Transverse colon (tissue), 4 donors: ENCODE data around the gene FAM20A. TPM values are rescaled to one million over a fixed set of nuclear protein-coding genes. Genes with fewer than 3 reads are reported as not detected.
A peak's percentile ranks its signal among the peaks of the same experiment; 100 is the strongest.
"Not testable (repeated sequence)": the region's sequence is repeated elsewhere in the genome, so short reads cannot be mapped to it uniquely, and the experiment has no call there.

Experiments
- DNase-seq: peaks from one replicate; pipeline ENCODE4 v3.0.0-alpha.2; 2019
- H3K27ac ChIP-seq, 4 donors: fragments of 200-600 bp; sonication (generic); 2 replicates each; pipeline ENCODE4 v1.5.1; 2016 to 2018; ENCODE audit warnings: inconsistent platforms in 4 of 4
- H3K27me3 ChIP-seq: fragments of 200-600 bp; sonication (generic); 2 replicates; pipeline ENCODE4 v1.5.1; 2017; ENCODE audit warnings: inconsistent platforms
- H3K36me3 ChIP-seq, 4 donors: fragments of 200-600 bp; sonication (generic); 2 replicates each; pipeline ENCODE4 v1.5.1; 2017 to 2019; ENCODE audit warnings: inconsistent platforms in 4 of 4
- H3K4me1 ChIP-seq, 4 donors: fragments of 200-600 bp; sonication (generic); 2 replicates each; pipeline ENCODE4 v1.5.1; 2017 to 2020; ENCODE audit warnings: inconsistent platforms in 4 of 4
- H3K4me3 ChIP-seq, 4 donors: fragments of 200-600 bp; sonication (generic); 1 replicate in 1 of 4; 2 replicates in 3 of 4; pipeline versions ENCODE4 v1.5.1 to v1.6.1; 2017 to 2019; ENCODE audit warnings: inconsistent platforms in 4 of 4
- H3K9me3 ChIP-seq, 2 donors: fragments of 200-600 bp; sonication (generic); 2 replicates each; pipeline ENCODE4 v1.5.1; 2017 to 2019; ENCODE audit warnings: inconsistent platforms in 2 of 2
- EP300 ChIP-seq: sonication (generic); formaldehyde crosslinking; IDR thresholded peaks from one replicate; pipeline ENCODE4 v1.6.1; 2017; ENCODE audit warnings: antibody characterized with exemption, low read depth
- POLR2A ChIP-seq: fragments of 450-650 bp; IDR thresholded peaks from one replicate; pipeline ENCODE4 v1.6.1; 2016; ENCODE audit warnings: antibody characterized with exemption, mild to moderate bottlenecking, moderate library complexity
- POLR2AphosphoS5 ChIP-seq, 3 donors: sonication (generic); formaldehyde crosslinking; IDR thresholded peaks; one replicate each; pipeline ENCODE4 v1.6.1; 2016; ENCODE audit warnings: antibody characterized with exemption in 3 of 3
- WGBS, 2 donors: methylation state at CpG; one replicate each; pipeline ENCODE4 v1.1.5; 2018; ENCODE audit warnings: low coverage in 1 of 2; 5-methylcytosine and 5-hydroxymethylcytosine counted together
- in situ Hi-C, 4 donors: fragments of 200-750 bp; cut with MboI; loops; one replicate each; pipeline versions ENCODE4 v1.15.0 to v1.15.1; 2017; ENCODE audit warnings: low sequenced_read_pairs in 3 of 4, low pct_ligation_motif_present in 1 of 4, low pct_unique_long_range_greater_than_20kb in 1 of 4
- intact Hi-C: fragments of 100-400 bp; cut with DNase I; formaldehyde crosslinking; loops from one replicate; pipeline ENCODE4 v1.15.1; 2023; ENCODE audit warnings: low total_unique reads
- total RNA-seq, 4 donors: library from RNA; depleted of rRNA; stranded (reverse); fragments of >200 nt; gene quantifications; one replicate each; pipeline ENCODE4 v1.1.0, GENCODE V29; 2016
- TF ChIP-seq, protein P1 (sequence below), 5 experiments: fragments of 200-600 bp in 3 of 5; fragments of 450-650 bp in 2 of 5; sonication (generic) in 3 of 5; IDR thresholded peaks; 1 replicate in 2 of 5; 2 replicates in 3 of 5; pipeline ENCODE4 v1.5.1; 2016 to 2017; ENCODE audit warnings: antibody characterized with exemption in 5 of 5, inconsistent platforms in 3 of 5, mild to moderate bottlenecking in 2 of 5, moderate library complexity in 1 of 5

The FAM20A gene
- total RNA-seq, 4 donors from 2014 or later: 1.5 to 4.1 (median 3.5) TPM

DNA sequence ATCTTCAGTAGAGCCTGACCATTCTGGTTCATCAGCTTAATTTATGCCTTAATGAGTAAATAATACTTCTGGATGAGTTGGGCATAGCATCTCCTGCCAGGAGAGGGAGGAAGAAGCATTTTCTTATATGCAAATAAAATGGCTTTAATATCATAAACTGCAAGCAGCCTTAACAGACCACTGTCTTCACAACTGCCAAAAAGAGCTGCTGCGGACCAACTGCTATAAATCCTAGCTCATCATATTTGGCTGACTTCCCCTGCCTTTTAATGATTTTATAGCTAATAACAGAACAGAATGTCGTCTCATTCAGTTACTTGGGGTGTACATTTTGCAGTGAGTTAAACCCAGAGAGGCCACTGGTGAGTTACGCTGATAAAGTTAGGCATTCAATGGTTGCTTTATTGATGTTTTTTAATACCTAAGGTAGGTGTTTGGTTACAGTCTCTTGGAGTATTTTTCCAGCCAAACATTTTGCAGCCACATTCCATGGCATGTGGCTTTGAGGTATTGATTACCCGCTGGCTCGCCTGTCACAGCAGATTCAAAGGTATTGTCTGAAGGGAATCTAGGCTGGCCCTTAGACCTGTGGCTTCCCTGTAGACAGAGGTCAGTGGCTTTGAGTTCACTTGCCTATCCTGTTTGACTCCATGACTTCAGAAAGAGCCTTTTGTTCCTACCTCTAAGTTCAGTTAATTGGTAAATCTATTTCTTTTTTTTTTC, 16.4 kb downstream of the FAM20A start:
- H3K27ac ChIP-seq: no peak overlapping the region
- intact Hi-C loops (no loop called here), in situ Hi-C loops (no loop called here)
- no peaks in the 10 kb centered on the region for H3K4me1 ChIP-seq
- 69 to 79% methylated on average over 5 of the region's 5 CpGs for WGBS, 2 donors
- peaks cover 0 to 4% of the 10 kb centered on the region in 2 donors for H3K9me3 ChIP-seq
- H3K27me3 ChIP-seq: no peaks in the 10 kb centered on the region
- TF ChIP-seq, protein P1, sequence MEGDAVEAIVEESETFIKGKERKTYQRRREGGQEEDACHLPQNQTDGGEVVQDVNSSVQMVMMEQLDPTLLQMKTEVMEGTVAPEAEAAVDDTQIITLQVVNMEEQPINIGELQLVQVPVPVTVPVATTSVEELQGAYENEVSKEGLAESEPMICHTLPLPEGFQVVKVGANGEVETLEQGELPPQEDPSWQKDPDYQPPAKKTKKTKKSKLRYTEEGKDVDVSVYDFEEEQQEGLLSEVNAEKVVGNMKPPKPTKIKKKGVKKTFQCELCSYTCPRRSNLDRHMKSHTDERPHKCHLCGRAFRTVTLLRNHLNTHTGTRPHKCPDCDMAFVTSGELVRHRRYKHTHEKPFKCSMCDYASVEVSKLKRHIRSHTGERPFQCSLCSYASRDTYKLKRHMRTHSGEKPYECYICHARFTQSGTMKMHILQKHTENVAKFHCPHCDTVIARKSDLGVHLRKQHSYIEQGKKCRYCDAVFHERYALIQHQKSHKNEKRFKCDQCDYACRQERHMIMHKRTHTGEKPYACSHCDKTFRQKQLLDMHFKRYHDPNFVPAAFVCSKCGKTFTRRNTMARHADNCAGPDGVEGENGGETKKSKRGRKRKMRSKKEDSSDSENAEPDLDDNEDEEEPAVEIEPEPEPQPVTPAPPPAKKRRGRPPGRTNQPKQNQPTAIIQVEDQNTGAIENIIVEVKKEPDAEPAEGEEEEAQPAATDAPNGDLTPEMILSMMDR (IDR thresholded peaks at IDR 0.05): no peak
- TF ChIP-seq POLR2AphosphoS5 (IDR thresholded peaks at IDR 0.05): no peak
- no peak for TF ChIP-seq POLR2A
- TF ChIP-seq EP300: no peak
- no peak overlapping the region for H3K4me3 ChIP-seq
- DNase-seq: no peak
- H3K36me3 ChIP-seq: no peaks in the 10 kb centered on the region

GRCh38 chr17:68582867-68583266, 18.3 kb downstream of the FAM20A start:
- H3K36me3 ChIP-seq, H3K27ac ChIP-seq, H3K4me3 ChIP-seq, intact Hi-C loops, DNase-seq, in situ Hi-C loops, H3K27me3 ChIP-seq, H3K4me1 ChIP-seq, H3K9me3 ChIP-seq: not testable (repeated sequence)
- WGBS, 2 donors: 62 to 93% methylated on average over 3 to 6 of the region's 6 CpGs

DNA sequence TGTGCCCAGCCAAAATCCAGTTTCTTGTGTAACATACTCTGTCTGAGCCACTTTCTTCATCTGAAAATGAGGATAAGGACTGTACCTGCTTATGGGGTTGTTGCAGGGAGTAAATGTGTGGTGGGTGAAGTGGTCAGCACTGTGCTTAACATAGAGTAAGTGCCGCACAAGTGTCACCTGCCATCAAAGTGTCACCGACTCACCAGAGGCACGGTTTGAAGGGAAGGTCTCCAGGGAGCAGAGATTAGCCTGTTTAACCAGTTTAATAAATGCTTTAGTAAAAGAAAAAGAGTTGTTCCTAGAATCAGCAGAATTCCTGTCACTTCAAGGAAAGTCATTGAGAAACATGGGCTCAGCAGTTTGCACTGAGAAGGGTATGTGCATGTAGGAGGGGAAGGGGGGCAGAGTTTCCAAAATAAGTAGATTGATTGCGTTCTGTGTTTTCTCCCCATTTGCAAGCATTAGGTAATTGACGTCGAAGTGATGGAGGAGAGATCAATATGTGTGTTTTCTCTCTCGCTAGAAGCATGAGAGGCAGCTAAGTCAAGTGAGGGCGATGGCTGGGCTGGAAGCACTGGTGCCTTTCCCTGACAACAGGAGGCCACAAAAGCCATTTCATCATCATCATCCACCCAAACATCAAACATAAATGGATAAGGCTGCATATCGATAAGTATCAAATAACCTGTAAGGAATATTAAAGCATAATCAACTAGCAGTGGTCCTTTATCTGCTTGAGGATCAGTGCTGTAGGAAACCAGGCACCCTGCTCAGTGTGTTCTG, 19.1 kb downstream of the FAM20A start:
- H3K4me3 ChIP-seq: no peak overlapping the region
- H3K4me1 ChIP-seq: peaks cover 0 to 6% (median 0%) of the 10 kb centered on the region in 4 donors
- in situ Hi-C loops (no loop called here), intact Hi-C loops (loop anchor here (2.0 kb wide), 1 partner anchor 31 kb away; no protein-coding TSS in a partner anchor)
- no peak for TF ChIP-seq EP300
- TF ChIP-seq POLR2A: no peak
- TF ChIP-seq, protein P1 (IDR thresholded peaks at IDR 0.05): no peak
- no peak for TF ChIP-seq POLR2AphosphoS5 (IDR thresholded peaks at IDR 0.05)
- no peak overlapping the region for H3K27ac ChIP-seq
- no peaks in the 10 kb centered on the region for H3K36me3 ChIP-seq
- H3K27me3 ChIP-seq: no peaks in the 10 kb centered on the region
- H3K9me3 ChIP-seq: no peaks in the 10 kb centered on the region
- 88% methylated on average over 8 to 9 of the region's 9 CpGs for WGBS, 2 donors
- DNase-seq: no peak

DNA sequence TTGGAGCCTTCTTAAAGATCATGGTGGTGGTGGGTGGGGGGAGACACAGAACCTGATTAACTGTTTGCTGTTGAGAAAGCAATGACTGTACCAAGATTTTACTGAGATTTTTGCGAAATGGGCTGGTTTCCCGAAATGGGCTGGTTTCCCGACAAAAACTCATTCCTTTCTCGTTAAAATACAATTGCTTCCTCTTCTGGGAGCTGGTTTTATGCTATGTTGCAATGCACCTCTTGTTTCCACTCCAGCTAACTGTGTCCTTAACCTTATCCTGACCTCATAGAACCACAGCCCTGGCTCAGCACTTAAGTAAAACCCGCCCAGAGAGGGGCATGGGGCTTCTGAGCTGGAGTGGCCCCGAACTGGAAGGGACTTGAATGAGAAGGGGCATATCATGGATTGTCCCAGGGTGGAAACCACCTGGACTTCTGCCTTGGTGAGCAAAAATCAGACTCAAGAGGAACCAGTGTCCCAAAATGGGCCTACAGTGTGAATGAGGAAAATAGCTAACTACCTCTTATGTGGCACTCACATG, 20.9 kb downstream of the FAM20A start:
- DNase-seq: no peak
- no peak overlapping the region for H3K4me3 ChIP-seq
- peak in 1 of 3 donors; percentile 20 for TF ChIP-seq POLR2AphosphoS5 (IDR thresholded peaks at IDR 0.05)
- TF ChIP-seq, protein P1 (IDR thresholded peaks at IDR 0.05): no peak
- peaks cover 0 to 6% (median 0%) of the 10 kb centered on the region in 4 donors for H3K4me1 ChIP-seq
- H3K27ac ChIP-seq: peak overlapping the region in 3 of 4 donors; percentile 13 to 22 (median 20)
- no peaks in the 10 kb centered on the region for H3K9me3 ChIP-seq
- H3K27me3 ChIP-seq: no peaks in the 10 kb centered on the region
- 70 to 78% methylated on average over 5 to 6 of the region's 6 CpGs for WGBS, 2 donors
- in situ Hi-C loops: no loop called here
- no peaks in the 10 kb centered on the region for H3K36me3 ChIP-seq
- intact Hi-C loops: loop anchor here (2.0 kb wide), 1 partner anchor 30 kb away; no protein-coding TSS in a partner anchor
